K562 (cell line): ENCODE data around the gene BTNL8. TPM values are rescaled to one million over a fixed set of nuclear protein-coding genes. Genes with fewer than 3 reads are reported as not detected.

Experiments used
- ATAC-seq: fragments of 200-7000 bp; cut with Tn5 transposase; 3 replicates; pipeline ENCODE4 v1.9.1; 2020; ENCODE audit warnings: moderate library complexity
- BruUV-seq: library from RNA; stranded (reverse); fragments of 400-500 nt; replicated peaks from 2 replicates; lab custom pipeline; 2021; lab: Mats Ljungman, UMichigan
- CTCF ChIA-PET: fragments of 300-600 bp; formaldehyde crosslinking; extraction: SDS; loops from one replicate; lab custom pipeline; 2021; ENCODE audit warnings: low intra/inter-chr PET ratio; lab: Yijun Ruan, JAX
- POLR2A ChIA-PET: fragments of 300-600, 350-650 bp; sonication (Branson Sonifier 250); formaldehyde crosslinking; extraction: SDS; loops from one replicate; lab custom pipeline; 2021; ENCODE audit warnings: antibody characterized with exemption, inconsistent platforms; lab: Yijun Ruan, JAX
- DNase-seq, 4 experiments: peaks; one replicate each; pipeline versions ENCODE4 v3.0.0 to v3.0.0-alpha.2; 2011 to 2018; ENCODE audit warnings: low spot score in 3 of 4, mixed read lengths in 3 of 4; ENCODE audit errors: extremely low read depth in 1 of 4
- FAIRE-seq: peaks from 2 replicates; lab custom pipeline; 2011; peaks lifted over from hg19 to GRCh38; lab: Jason Lieb, UNC
- H2AFZ ChIP-seq: 2 replicates; pipeline ENCODE4 v1.6.0; 2011; ENCODE audit warnings: low read depth, low read length, control low read depth, inconsistent platforms
- H3K27ac ChIP-seq: fragments of 200-600 bp; 3 replicates; pipeline ENCODE4 v1.8.0; 2011; ENCODE audit warnings: low read depth, mild to moderate bottlenecking, control low read depth, inconsistent platforms, low read length, moderate library complexity, mixed read lengths; ENCODE audit errors: extremely low read depth
- H3K27me3 ChIP-seq, 2 experiments: fragments of 300-600 bp in 1 of 2; 2 replicates in 1 of 2; 3 replicates in 1 of 2; pipeline versions ENCODE4 v1.6.0 to v1.8.0; 2011; ENCODE audit warnings: inconsistent platforms in 2 of 2, low read length in 2 of 2, mild to moderate bottlenecking in 1 of 2, mixed read lengths in 1 of 2, moderate library complexity in 1 of 2; ENCODE audit not compliant: control insufficient read depth in 2 of 2, insufficient read depth in 2 of 2
- H3K36me3 ChIP-seq: fragments of 300-600 bp; 3 replicates; pipeline ENCODE4 v1.8.0; 2011; ENCODE audit warnings: mild to moderate bottlenecking, low read length, inconsistent platforms; ENCODE audit not compliant: control insufficient read depth, insufficient read depth
- H3K4me1 ChIP-seq, 2 experiments: fragments of 200-600 bp in 1 of 2; replicated peaks in 1 of 2; 2 replicates in 1 of 2; 3 replicates in 1 of 2; pipeline versions ENCODE4 v1.5.1 to v1.8.0; 2011; ENCODE audit warnings: inconsistent platforms in 2 of 2, low read length in 2 of 2, mild to moderate bottlenecking in 1 of 2, mixed read lengths in 1 of 2, moderate library complexity in 1 of 2; ENCODE audit not compliant: control insufficient read depth in 2 of 2, insufficient read depth in 2 of 2
- H3K4me2 ChIP-seq: 2 replicates; pipeline ENCODE4 v1.6.1; 2011; ENCODE audit warnings: low read length, control low read depth, inconsistent platforms, mixed read lengths; ENCODE audit not compliant: insufficient read depth
- H3K4me3 ChIP-seq: fragments of 200-600 bp; sonication (generic), shearing (Covaris generic); 2 replicates; pipeline ENCODE4 v1.5.1; 2016; ENCODE audit warnings: control low read depth, inconsistent platforms
- H3K79me2 ChIP-seq: fragments of 200-600 bp; 3 replicates; pipeline ENCODE4 v1.8.0; 2011; ENCODE audit warnings: low read length, inconsistent platforms; ENCODE audit not compliant: control insufficient read depth, insufficient read depth
- H3K9ac ChIP-seq, 2 experiments: 2 replicates each; pipeline versions ENCODE4 v1.6.0 to v1.6.1; 2011; ENCODE audit warnings: low read depth in 2 of 2, low read length in 2 of 2, control low read depth in 1 of 2, inconsistent platforms in 1 of 2, mild to moderate bottlenecking in 1 of 2, mixed read lengths in 1 of 2; ENCODE audit not compliant: insufficient read depth in 1 of 2
- H3K9me1 ChIP-seq: one replicate; pipeline ENCODE4 v1.6.0; 2011; ENCODE audit warnings: inconsistent platforms, mild to moderate bottlenecking, low read length, moderate library complexity; ENCODE audit not compliant: control insufficient read depth, insufficient read depth
- H3K9me3 ChIP-seq: replicated peaks from 2 replicates; pipeline ENCODE4 v1.5.1; 2011; ENCODE audit warnings: low read depth, low read length, inconsistent platforms; ENCODE audit not compliant: control insufficient read depth, insufficient read depth
- H4K20me1 ChIP-seq: replicated peaks from 2 replicates; pipeline ENCODE4 v1.6.1; 2011; ENCODE audit warnings: low read length, inconsistent platforms, mixed read lengths; ENCODE audit not compliant: control insufficient read depth, insufficient read depth
- SP1 ChIP-seq: sonication (generic); formaldehyde crosslinking; IDR thresholded peaks from 2 replicates; pipeline ENCODE4 v1.8.1; 2022; ENCODE audit warnings: mild to moderate bottlenecking, missing genetic modification reagents
- TEAD1 ChIP-seq, 2 experiments: fragments of 450-650 bp in 1 of 2; sonication (generic) in 1 of 2; formaldehyde crosslinking; IDR thresholded peaks; 2 replicates each; pipeline versions ENCODE4 v1.4.0 to v1.8.0; 2020 to 2022; ENCODE audit warnings: mild to moderate bottlenecking in 2 of 2, missing genetic modification reagents in 1 of 2
- ZNF12 ChIP-seq: sonication (generic); formaldehyde crosslinking; IDR thresholded peaks from 2 replicates; pipeline ENCODE4 v1.4.0; 2020; ENCODE audit warnings: mild to moderate bottlenecking, missing genetic modification reagents
- ZNF197 ChIP-seq: fragments of 200-800 bp; sonication (Bioruptor generic); IDR thresholded peaks from 2 replicates; pipeline ENCODE4 v1.6.1; 2016; ENCODE audit warnings: low read depth, missing genetic modification characterization, missing compliant biosample characterization
- ZNF41 ChIP-seq: fragments of 250-450 bp; sonication (Bioruptor Pico); conservative IDR thresholded peaks from 2 replicates; pipeline ENCODE4 v1.4.0; 2020; ENCODE audit warnings: mild to moderate bottlenecking
- WGBS: fragments of 100-300 bp; shearing (Covaris generic); methylation state at CpG from one replicate; pipeline ENCODE4 v1.1.6; 2016; ENCODE audit warnings: low coverage, mixed read lengths; ENCODE audit not compliant: insufficient coverage; ENCODE audit errors: missing lambda C conversion rate; 5-methylcytosine and 5-hydroxymethylcytosine counted together
- in situ Hi-C: fragments of 300-500 bp; cut with MboI; formaldehyde crosslinking; loops from 4 replicates; pipeline ENCODE4 v1.15.0; 2018; ENCODE audit warnings: inconsistent platforms, mixed read lengths
- intact Hi-C: fragments of 100-400 bp; cut with micrococcal nuclease; formaldehyde crosslinking; loops from 2 replicates; pipeline ENCODE4 v1.14.2; 2022
- polyA plus RNA-seq, 8 experiments: library from polyadenylated mRNA; depleted of rRNA in 4 of 8; stranded (reverse) in 5 of 8; unstranded in 3 of 8; fragments of >200 nt; fragmentation: Nextera tagmentation in 2 of 8; fragmentation: Illumina TruSeq in 1 of 8; extraction: Ambion mirVana in 2 of 8; extraction: Trizol in 1 of 8; gene quantifications; 2 replicates each; pipeline versions ENCODE4 v1.2.1 to v1.2.3, GENCODE V29; 2011 to 2014; ENCODE audit warnings: inconsistent platforms in 1 of 8, missing spikeins in 1 of 8
- total RNA-seq, 7 experiments: library from RNA; depleted of rRNA in 6 of 7; stranded (reverse); fragments of >200 nt in 6 of 7; fragmentation: Illumina TruSeq in 2 of 7; extraction: Trizol in 2 of 7; gene quantifications; 2 replicates each; pipeline versions ENCODE4 v1.2.1 to v1.2.3, GENCODE V29; 2011 to 2021; ENCODE audit warnings: low replicate concordance in 1 of 7
- TF ChIP-seq, protein P1 (sequence below): fragments of 450-650 bp; IDR thresholded peaks from 2 replicates; pipeline ENCODE4 v1.6.1; 2016; ENCODE audit warnings: low read depth
- TF ChIP-seq, protein P2 (sequence below): sonication (generic); formaldehyde crosslinking; IDR thresholded peaks from 2 replicates; pipeline ENCODE4 v1.4.0; 2020; ENCODE audit warnings: mild to moderate bottlenecking, missing genetic modification reagents
- TF ChIP-seq, protein P3 (sequence below), 3 experiments: fragments of 200-800 bp in 1 of 3; sonication (Bioruptor generic) in 1 of 3; sonication (generic) in 1 of 3; formaldehyde crosslinking in 1 of 3; IDR thresholded peaks; 2 replicates each; pipeline versions ENCODE4 v1.6.1 to v1.8.0; 2016 to 2022; ENCODE audit warnings: mild to moderate bottlenecking in 2 of 3, missing compliant biosample characterization in 2 of 3, missing genetic modification characterization in 2 of 3, missing genetic modification reagents in 1 of 3
- TF ChIP-seq, protein P4 (sequence below): fragments of 450-650 bp; formaldehyde crosslinking; IDR thresholded peaks from 2 replicates; pipeline ENCODE4 v1.4.0; 2020; ENCODE audit warnings: mild to moderate bottlenecking, moderate library complexity

BTNL8 gene
- total and polyA plus RNA-seq, 9 of the 15 experiments (the other 6 are each of a cell fraction or from before 2014, with no cell fraction given) = 0.04 to 0.18 (median 0.07) TPM; not detected in 6

DNA sequence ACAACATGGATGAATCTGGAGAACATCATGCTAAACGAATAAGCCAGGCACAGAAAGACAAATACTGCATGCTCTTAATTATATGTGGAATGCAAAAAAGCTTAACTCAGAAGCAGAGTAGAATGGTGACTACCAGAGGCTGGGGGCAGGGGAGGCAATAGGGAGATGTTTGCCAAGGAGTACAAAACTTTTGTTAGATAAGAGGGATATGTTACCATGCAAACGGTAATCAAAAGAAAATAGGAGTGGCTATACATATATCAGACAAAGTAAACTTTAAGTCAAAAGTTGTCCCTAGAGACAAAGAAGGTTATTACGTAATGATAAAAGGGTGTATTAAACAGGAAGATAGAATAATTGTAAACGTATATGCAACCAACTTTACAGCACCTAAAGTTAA, 71.9 kb downstream of the BTNL8 start:
- Histone ChIP-seq H3K36me3 (no peaks in the 10 kb centered on the region), H3K9me1 (no peaks in the 10 kb centered on the region), H4K20me1 (no peaks in the 10 kb centered on the region), H3K27me3 (no peaks in the 10 kb centered on the region), H3K79me2 (no peaks in the 10 kb centered on the region), H3K4me2 (no peak overlapping the region), H3K4me1 (no peaks in the 10 kb centered on the region), H3K27ac (no peak overlapping the region), H3K9ac (no peak overlapping the region), H2AFZ (no peak overlapping the region), H3K4me3 (no peak overlapping the region), H3K9me3 (no peaks in the 10 kb centered on the region)
- in situ Hi-C loops (no loop called here), intact Hi-C loops (no loop called here)
- POLR2A ChIA-PET = no interaction called here
- CTCF ChIA-PET = no interaction called here
- DNase-seq (no peak), ATAC-seq (no peak), FAIRE-seq (no peak)
- no CpG with 5 or more reads among the region's 4 CpGs for WGBS
- no TSS peak for BruUV-seq
- TF ChIP-seq, protein P1, sequence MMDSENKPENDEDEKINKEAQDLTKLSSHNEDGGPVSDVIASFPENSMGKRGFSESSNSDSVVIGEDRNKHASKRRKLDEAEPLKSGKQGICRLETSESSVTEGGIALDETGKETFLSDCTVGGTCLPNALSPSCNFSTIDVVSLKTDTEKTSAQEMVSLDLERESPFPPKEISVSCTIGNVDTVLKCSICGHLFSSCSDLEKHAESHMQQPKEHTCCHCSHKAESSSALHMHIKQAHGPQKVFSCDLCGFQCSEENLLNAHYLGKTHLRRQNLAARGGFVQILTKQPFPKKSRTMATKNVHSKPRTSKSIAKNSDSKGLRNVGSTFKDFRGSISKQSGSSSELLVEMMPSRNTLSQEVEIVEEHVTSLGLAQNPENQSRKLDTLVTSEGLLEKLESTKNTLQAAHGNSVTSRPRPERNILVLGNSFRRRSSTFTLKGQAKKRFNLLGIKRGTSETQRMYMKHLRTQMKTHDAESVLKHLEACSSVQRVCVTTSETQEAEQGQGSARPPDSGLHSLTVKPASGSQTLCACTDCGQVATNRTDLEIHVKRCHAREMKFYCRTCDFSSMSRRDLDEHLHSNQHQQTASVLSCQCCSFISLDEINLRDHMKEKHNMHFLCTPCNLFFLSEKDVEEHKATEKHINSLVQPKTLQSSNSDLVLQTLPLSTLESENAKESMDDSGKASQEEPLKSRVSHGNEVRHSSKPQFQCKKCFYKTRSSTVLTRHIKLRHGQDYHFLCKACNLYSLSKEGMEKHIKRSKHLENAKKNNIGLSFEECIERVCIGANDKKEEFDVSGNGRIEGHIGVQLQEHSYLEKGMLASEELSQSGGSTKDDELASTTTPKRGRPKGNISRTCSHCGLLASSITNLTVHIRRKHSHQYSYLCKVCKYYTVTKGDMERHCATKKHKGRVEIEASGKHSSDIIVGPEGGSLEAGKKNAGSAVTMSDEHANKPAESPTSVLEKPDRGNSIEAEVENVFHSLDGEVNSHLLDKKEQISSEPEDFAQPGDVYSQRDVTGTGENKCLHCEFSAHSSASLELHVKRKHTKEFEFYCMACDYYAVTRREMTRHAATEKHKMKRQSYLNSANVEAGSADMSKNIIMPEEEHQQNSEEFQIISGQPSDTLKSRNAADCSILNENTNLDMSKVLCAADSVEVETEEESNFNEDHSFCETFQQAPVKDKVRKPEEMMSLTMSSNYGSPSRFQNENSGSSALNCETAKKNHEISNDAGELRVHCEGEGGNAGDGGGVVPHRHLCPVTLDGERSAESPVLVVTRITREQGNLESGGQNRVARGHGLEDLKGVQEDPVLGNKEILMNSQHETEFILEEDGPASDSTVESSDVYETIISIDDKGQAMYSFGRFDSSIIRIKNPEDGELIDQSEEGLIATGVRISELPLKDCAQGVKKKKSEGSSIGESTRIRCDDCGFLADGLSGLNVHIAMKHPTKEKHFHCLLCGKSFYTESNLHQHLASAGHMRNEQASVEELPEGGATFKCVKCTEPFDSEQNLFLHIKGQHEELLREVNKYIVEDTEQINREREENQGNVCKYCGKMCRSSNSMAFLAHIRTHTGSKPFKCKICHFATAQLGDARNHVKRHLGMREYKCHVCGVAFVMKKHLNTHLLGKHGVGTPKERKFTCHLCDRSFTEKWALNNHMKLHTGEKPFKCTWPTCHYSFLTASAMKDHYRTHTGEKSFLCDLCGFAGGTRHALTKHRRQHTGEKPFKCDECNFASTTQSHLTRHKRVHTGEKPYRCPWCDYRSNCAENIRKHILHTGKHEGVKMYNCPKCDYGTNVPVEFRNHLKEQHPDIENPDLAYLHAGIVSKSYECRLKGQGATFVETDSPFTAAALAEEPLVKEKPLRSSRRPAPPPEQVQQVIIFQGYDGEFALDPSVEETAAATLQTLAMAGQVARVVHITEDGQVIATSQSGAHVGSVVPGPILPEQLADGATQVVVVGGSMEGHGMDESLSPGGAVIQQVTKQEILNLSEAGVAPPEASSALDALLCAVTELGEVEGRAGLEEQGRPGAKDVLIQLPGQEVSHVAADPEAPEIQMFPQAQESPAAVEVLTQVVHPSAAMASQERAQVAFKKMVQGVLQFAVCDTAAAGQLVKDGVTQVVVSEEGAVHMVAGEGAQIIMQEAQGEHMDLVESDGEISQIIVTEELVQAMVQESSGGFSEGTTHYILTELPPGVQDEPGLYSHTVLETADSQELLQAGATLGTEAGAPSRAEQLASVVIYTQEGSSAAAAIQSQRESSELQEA = no peak
- no peak for TF ChIP-seq ZNF197 (CRISPR knock-in tag)
- TF ChIP-seq, protein P2, sequence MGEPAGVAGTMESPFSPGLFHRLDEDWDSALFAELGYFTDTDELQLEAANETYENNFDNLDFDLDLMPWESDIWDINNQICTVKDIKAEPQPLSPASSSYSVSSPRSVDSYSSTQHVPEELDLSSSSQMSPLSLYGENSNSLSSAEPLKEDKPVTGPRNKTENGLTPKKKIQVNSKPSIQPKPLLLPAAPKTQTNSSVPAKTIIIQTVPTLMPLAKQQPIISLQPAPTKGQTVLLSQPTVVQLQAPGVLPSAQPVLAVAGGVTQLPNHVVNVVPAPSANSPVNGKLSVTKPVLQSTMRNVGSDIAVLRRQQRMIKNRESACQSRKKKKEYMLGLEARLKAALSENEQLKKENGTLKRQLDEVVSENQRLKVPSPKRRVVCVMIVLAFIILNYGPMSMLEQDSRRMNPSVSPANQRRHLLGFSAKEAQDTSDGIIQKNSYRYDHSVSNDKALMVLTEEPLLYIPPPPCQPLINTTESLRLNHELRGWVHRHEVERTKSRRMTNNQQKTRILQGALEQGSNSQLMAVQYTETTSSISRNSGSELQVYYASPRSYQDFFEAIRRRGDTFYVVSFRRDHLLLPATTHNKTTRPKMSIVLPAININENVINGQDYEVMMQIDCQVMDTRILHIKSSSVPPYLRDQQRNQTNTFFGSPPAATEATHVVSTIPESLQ = no peak
- TF ChIP-seq TEAD1 (CRISPR knock-in tag; IDR thresholded peaks at IDR 0.05) = no peak
- TF ChIP-seq ZNF12 = no peak
- no peak for TF ChIP-seq SP1
- TF ChIP-seq, protein P3, sequence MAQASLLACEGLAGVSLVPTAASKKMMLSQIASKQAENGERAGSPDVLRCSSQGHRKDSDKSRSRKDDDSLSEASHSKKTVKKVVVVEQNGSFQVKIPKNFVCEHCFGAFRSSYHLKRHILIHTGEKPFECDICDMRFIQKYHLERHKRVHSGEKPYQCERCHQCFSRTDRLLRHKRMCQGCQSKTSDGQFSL (CRISPR knock-in tag; IDR thresholded peaks at IDR 0.05) = no peak
- TF ChIP-seq, protein P3 (tag; IDR thresholded peaks at IDR 0.05) = no peak
- TF ChIP-seq, protein P4, sequence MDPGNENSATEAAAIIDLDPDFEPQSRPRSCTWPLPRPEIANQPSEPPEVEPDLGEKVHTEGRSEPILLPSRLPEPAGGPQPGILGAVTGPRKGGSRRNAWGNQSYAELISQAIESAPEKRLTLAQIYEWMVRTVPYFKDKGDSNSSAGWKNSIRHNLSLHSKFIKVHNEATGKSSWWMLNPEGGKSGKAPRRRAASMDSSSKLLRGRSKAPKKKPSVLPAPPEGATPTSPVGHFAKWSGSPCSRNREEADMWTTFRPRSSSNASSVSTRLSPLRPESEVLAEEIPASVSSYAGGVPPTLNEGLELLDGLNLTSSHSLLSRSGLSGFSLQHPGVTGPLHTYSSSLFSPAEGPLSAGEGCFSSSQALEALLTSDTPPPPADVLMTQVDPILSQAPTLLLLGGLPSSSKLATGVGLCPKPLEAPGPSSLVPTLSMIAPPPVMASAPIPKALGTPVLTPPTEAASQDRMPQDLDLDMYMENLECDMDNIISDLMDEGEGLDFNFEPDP (CRISPR knock-in tag) = no peak
- no peak for TF ChIP-seq ZNF41 (CRISPR knock-in tag)
